GM21529 (cell line): ENCODE results near the gene MID1.

Experiments
- ATAC-seq: cut with Tn5 transposase; IDR thresholded peaks from one replicate; pipeline ENCODE4 v1.9.1; 2021; ENCODE audit not compliant: unreplicated experiment

Gene MID1, protein sequence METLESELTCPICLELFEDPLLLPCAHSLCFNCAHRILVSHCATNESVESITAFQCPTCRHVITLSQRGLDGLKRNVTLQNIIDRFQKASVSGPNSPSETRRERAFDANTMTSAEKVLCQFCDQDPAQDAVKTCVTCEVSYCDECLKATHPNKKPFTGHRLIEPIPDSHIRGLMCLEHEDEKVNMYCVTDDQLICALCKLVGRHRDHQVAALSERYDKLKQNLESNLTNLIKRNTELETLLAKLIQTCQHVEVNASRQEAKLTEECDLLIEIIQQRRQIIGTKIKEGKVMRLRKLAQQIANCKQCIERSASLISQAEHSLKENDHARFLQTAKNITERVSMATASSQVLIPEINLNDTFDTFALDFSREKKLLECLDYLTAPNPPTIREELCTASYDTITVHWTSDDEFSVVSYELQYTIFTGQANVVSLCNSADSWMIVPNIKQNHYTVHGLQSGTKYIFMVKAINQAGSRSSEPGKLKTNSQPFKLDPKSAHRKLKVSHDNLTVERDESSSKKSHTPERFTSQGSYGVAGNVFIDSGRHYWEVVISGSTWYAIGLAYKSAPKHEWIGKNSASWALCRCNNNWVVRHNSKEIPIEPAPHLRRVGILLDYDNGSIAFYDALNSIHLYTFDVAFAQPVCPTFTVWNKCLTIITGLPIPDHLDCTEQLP

DNA sequence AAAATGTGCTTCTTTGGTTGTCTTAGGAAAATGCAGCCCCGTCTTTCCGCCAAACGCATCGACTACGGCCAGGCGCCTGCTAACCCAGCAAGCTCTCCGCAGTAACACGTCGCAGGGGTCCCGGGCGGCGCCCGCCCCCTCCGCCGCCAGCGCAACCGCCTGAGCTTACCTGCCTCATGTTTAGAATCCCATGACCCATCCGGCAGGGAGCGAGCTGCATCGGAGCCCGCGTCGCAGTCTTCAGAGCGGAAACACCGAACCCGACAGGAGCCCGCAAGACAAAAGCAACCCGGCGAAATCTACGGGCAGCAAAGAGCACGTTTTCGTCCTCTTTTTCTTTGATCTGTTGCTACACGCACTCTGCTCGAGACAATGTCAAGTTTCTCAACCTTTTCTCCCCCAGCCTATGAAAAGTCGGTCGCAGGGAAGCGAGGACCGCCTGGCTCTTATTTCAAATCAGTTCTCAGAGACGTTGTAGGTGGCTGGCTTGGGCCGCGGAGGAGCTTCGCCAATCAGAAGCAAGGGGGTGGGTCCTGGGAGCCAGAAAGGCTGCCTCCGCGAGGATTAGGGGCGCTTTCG lies at the start of gene MID1:
MID1 (minus strand) TSS at position 465 of the 579 bp plus-strand sequence. CDS start 53,038 bp downstream, outside the sequence.
- no peak for ATAC-seq

DNA sequence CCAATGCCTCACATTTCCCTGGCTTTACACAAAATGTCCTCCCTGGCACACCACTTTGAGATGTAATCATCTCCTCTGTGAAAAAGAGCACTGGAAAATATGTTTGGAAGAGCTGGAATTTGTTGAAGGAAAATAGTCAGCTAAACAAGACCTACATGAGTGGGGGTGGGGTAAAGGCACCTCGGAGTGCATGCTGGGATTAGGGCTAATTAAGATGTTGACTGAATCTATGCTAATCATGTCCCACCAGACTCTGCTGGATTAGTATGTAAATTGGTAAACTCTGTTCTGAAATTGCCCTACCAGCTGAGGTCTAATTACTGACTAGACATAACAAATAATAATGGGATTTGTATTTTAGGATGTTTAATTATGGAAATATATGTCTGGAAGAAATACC lies 46.8 kb upstream of the MID1 start:
- ATAC-seq = no peak

DNA sequence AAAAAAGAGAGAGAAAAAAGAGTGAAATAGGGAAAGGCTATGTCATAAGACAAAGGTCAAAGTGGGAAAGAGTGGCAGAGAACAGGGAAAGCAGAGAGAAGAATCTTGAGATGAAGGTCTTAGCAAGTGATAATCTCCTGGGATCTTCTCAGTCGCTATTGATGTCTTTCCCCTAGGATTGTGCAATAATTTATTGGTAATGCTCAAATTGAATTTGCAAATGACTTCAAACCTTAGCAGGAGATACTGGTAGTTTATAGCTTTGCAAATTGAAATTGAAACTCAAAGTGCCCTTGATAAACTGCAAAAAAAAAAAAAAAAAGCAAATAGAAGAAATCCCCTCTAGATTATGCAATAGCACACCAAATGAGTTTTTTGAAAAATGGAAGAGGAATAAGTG lies 45.7 kb upstream of the MID1 start:
- no peak for ATAC-seq

DNA sequence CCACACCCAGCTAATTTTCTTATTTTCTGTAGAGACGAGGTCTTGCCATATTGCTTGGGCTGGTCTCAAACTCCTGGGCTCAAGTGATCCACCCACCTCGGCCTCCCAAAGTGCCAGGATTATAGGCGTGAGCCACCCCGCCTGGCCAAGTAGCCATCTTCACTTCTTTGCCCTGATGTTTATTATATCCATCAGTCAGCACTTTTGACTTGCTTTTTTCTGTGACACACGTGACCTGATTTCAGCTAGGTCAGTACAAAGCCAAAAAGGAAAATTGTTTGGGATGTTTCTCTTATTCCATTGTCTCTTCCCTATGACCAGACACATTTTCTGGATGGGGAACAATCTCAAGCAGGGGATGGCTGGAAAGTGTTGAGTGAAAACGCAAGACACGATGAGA lies 45.3 kb upstream of the MID1 start:
- no peak for ATAC-seq

DNA sequence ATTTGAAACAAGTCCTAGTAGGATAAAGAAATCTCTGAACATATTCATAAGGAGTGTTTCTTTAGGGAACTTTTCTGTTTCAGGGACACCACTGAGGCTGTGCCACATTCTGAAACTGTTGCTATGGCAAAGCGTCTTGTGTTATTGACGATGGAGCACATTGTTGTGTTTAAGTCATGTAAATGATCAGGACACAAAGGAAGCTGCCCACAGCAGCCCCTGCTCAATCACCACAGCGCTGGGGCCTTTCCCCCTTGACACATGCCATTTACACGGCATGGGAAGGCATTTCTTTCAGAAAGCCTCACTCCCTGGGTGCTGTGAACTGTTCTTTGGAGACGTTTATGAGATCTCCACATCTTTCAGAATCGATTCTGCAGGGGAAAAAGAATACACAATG lies 39.8 kb upstream of the MID1 start:
- ATAC-seq = no peak

DNA sequence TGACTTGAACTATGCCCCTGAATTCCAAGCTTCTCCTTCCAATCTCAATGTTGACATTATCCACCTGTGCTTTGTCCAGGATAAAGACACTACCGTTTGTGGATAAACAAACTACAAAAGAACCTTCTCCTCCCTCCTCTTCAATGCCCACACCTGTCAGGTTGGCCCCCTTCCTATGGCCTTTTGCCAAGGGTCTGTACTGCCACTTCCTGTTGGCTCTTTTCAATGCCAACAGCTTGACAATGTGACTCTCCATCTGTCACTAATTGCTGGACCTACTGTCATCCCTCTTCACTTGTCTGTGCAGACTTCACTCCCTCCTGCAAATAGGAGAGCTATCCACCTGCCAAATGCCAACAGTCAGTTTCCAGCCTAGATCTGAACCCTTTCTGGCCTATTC lies 35.8 kb upstream of the MID1 start:
- ATAC-seq = no peak

DNA sequence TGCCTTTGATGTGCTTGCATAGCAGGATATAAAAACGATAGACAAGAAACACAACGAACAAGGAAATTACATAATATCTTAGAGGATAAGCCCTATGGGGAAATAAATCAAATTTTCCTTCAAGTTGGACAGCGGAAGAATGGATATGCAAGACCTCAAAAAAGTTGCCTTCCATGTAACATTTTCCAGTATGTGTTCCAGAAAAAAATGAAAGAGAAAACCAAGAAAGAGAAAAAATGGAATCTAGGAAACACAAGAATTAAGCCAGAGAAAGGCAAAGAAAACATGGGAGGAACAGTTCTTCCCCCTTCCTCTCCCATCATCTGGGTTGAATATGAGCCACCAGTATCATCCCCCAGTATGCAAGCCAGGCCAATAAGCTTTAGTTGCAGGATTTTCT lies 34.6 kb upstream of the MID1 start:
- no peak for ATAC-seq

DNA sequence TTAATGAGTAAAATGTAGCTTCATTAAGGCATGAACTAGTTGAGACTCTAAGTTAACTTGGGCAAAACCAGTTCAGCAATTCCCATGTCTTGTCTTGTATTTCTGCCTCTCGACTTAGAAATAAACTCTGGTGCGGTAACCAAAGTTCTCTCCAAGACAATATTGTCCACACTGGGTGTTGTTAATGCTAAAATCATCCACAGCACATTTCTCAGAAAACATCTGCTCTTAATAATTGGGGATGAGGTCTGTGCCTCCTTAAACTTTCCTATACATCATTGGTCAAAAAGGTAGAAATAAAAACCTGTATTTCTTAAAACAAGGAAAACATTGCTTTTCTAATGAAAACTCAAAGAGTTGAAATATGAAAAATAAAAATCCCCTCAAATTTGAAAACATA lies 32.9 kb upstream of the MID1 start:
- no peak for ATAC-seq

DNA sequence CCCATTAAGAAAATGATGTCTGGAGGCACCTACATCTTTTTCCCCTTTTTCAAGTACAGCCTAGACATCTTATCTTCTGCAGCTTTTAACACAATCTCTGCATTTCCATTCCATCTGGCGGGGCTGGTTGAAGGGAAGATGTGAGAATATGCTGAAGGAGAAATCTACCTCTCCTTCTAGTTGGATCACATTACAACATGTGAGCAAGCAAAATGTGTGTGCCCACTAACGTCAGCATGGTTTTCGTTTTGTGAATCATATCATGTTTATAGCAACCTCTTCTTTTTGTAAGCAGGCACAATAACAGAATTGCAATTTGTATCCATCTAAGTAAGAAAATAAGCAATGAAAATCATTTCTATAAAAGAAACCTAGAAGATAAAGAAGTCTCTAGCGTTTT lies 28.9 kb upstream of the MID1 start:
- ATAC-seq = no peak

DNA sequence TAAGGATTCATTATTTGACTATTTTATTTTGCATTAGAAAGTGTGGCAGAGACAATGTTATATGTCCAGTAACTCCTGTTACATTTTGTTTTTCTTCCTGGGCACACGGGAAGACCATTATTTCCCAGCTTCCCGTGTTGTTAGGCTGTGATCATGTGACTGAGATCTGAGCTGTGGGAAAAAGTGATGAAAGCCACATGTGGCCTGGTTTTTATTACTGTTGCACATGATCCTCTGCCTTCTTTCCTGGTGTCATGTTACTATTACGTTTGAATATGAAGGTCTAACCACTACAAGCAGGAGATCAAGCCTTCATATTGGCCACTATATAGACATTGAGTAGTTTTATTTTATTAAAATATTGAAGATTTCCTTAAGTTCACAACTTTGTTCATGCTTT lies 28.2 kb upstream of the MID1 start:
- no peak for ATAC-seq

DNA sequence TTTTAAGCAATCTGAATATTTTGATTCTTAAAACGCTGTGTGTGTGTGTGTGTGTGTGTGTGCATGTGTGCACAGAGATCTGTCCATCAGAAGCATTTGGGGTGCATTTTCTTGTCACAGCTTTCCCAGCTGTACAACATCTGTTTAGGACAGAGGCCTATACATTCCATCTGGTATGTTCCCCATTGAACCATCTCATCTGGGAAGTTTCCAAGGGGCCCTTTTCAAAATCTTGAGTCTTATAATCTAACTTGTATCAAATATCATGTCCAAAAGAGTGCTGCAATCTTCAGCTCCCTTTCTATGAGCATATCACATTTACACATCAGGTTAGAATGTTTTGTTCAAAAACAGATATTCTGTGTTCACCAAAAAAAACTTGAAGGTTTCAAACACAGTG lies 16.5 kb upstream of the MID1 start:
- ATAC-seq = no peak

DNA sequence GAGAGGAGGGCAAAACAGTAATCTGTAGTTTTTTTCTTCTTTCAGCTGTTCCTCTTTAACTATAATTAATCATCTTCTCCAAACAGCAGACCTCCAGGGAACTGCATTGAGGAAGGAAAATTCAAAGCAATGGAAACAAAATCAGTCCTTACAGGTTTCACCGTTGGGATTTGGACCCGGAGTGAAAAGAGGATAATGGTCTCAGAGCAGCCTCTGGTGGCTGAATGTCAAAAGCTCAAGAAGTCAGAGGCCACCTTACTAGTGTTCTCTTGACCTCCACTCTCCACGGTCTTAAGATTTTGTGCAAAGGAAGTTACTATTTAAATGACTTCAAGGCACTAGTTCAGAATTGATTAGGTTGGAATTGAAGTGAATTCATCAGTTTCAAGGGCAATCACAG lies 16.0 kb upstream of the MID1 start:
- no peak for ATAC-seq

DNA sequence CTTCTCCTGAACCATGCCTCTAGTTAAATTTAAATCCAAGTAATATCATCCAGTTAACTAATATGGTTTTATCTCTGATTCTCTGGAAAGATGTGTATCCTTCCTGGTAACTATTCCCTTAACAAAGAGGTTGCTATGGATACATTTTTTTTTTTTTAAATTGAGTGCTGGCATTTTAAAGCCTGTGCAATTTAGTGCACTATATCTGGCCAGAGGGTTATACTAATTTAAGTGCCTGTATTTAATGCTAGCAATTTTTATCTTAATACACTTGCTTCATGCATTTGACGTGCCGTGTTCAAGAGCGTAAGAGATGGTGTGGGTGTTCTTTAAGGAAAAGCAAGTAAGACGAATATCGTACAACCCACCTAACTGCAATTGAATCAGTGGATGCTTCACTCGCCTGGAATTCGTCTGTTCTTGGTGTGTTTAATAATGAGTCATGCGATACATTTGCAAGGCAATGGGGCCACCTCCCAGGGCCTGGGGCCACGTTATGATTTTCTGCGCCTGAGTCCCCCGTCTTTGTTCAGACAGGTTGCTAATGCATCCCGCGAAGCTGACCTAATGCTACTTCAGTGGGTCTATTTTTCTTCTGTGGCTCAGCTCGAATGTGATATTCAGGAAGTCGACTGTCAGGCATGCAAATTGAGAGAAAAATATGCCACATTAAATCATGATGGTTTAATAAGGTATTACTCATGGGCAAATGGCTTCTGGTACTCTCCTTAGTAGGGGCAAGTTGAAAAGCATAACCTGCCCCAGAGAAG lies 14.2 kb upstream of the MID1 start:
- ATAC-seq = no peak

DNA sequence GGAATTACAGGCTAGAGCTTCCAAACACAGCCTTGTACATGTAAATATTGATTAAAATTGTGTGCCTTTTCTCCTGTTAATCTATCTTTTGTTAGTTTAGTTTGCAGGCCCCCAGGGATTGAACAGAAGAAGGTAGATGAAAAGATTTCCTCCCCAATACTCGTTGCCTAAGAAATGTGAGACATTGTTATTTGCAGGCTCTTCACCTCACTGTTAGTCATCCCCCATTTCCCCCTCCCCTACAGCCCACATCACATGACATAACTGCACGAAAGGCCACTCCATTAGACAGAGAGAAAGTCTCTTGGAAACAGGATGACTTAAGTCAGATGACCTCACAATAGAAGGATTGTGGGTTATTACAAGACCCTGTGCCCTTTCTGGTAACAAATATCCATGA lies 13.3 kb upstream of the MID1 start:
- ATAC-seq = no peak

DNA sequence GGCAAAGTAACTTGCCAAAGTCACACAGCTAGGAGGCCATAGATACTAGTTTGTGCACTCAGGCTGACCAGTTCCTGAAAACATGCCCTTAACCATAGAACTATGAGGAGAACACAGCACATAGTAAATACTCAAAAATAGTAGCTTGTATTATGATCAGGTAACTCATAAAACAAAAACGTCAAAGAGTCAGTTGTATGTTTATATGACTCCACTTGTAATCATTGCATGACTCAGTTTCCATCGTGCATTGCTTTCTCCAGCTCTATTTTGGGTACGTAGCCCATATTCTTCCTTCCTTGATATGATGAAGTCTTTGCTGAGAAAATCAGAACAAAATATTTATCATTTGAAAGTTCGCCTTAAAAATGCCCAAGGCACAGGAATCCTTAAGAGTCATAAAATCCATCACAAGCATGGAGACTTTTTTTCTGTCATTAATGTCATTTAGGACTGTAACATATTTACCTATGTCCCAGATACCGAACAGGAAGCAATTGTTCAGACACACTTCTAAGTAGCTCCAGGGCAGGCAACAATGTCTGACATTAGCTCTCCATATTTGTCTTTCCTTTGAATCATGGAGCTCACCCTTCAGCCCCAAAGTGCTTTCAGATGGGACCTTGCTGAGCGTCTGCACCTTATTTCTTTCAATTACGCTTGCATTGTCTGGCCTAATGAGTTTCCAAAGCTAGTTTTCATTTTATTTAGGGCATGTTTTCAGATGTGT lies 11.2 kb upstream of the MID1 start:
- ATAC-seq = no peak

DNA sequence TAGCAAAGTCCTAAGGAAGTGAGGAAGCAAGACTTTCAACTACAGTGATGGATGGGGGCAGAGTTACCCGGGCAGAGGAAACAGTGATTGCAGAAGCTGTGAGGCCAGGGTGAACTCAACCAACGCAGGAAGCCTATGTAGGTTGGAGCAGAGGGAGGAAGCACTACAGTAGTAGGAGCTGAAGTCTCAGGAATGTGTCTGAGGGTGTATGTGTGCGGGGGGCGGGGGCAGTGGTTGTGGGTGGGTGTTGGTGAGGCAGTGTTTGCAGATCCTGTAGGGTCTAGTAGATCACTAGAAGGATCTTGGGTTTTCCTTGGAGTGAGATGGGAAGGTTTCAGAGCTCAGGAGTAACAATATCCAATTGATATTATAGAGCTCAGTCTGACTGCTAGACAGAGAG lies 9.9 kb upstream of the MID1 start:
- ATAC-seq = no peak

DNA sequence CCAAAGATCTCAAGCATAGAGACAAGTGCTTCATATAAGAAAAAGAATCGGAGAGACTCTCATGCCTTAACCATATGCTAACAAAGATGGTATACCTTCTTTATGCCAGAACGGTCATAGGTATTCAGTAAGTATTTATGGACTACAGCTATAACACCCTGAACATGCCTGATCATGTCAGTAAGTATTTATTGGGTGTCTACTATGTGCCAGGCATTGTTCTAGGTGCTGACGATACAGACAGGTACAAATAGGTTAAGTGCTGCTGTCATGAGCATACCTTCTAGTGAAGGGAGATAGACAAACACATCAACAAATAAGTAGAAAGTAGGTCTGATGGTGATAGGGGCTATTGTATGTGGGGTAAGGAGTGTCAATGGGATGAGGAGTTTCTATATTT lies 9.5 kb upstream of the MID1 start:
- ATAC-seq = no peak

DNA sequence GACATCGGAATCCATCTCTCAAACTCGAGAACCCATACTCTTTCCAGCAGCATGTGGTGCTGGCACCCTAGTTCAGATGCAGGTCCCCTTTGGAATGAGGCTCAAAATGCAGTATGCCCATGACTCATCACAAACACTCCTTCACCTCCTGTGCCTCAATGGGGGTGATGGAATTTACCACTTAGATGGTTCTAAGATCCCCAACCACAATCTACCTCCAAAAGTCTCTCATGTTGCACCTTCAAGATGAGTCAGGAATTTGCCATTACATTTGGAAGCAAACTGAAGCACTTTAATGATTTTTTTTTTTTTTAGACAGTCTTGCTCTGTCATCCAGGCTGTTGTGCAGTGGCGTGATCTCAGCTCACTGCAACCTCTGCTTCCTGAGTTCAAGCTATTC lies 8.5 kb upstream of the MID1 start:
- ATAC-seq = no peak

DNA sequence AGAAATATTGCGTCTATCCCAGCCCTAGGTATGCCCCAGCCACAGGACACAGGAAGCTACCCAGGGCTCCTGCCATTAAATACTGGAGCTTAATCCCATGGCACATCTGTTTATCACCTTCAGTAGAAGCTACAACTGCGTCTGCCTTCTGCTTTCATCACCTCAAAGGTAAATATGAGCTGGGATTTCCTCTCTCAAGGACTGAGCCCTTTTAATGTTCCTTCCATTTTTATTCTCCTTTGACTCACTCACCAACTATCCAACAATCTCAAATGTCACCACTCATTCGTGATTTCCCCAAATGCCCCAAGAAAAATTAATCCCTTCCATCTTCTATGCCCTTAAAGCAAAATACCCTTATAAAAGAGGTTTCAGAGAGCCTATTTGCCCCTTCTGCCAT lies 1.8 kb upstream of the MID1 start:
- no peak for ATAC-seq

DNA sequence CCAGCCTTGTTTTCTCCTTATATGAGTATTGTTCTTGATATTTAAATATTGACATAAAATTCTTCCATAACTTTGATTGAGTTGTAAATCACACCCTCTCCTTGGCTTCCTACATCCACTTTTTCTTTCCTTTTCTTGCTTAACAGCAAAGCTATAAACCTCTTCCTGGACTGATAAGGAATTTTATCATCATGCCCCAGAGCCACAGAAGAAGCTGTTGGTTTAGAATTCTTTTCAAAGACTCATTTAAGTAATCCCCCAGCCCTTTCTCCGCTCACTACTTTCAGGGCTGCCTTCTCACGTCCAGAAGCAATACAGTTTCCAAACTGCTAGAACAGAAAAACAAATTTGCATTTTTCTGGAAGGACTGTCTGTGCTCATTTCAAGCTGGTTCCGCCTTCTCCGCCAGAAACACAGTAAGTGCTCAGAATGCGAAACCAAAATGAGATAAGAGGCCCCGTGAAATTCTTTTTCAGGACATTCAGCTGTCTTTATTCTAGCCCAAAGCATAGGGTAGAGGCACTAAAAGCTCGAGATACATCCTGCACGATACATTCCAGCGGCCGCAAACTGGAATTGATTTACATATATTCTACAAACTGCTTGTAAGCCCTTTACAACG lies 849 bp downstream of the MID1 start:
- no peak for ATAC-seq

DNA sequence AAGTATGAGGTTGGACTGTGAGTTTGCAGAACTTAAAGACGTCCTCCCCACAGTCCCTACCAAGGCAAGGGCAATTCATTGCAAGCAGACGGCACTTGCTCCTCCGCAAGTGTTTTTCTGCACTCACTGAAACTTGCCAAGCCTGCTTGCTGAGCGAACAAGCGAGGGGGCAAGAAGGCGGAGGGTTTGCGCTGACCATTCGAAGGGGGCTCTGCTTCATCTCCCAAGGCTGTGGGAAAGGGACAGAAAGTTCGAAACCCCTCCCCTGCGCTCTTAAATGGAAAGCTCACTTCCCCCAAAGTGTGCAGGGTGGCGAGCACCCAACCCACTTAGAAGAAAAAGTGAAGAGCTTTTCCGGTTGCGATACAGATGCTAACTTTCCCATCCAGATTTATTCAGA lies 1.4 kb downstream of the MID1 start:
- ATAC-seq = no peak
